CD14-positive monocyte (primary cell): ENCODE measurements around the gene PDE6B. TPM values are rescaled to one million over a fixed set of nuclear protein-coding genes. Genes with fewer than 3 reads are reported as not detected.
"Not testable (repeated sequence)": the region's sequence is repeated elsewhere in the genome, so short reads cannot be mapped to it uniquely, and the experiment has no call there.

Source experiments
- DNase-seq, 3 donors: peaks; one replicate each; pipeline ENCODE4 v3.0.0-alpha.2; 2011 to 2022
- H2AFZ ChIP-seq: 2 replicates; pipeline ENCODE4 v1.6.0; 2012; ENCODE audit warnings: mild to moderate bottlenecking, low read depth, low read length, inconsistent platforms; ENCODE audit not compliant: insufficient read depth, poor library complexity, severe bottlenecking
- H3K27ac ChIP-seq, 2 donors: 1 replicate in 1 of 2; 2 replicates in 1 of 2; pipeline ENCODE4 v1.5.1; 2012 to 2013; ENCODE audit warnings: low read length in 2 of 2, control low read depth in 1 of 2, inconsistent platforms in 1 of 2, low read depth in 1 of 2, mild to moderate bottlenecking in 1 of 2
- H3K27me3 ChIP-seq, 2 donors: one replicate each; pipeline versions ENCODE4 v1.6.0 to v1.6.1; 2011 to 2013; ENCODE audit warnings: low read length in 2 of 2; ENCODE audit not compliant: control insufficient read depth in 2 of 2, insufficient read depth in 2 of 2
- H3K36me3 ChIP-seq, 2 donors: replicated peaks in 1 of 2; 1 replicate in 1 of 2; 2 replicates in 1 of 2; pipeline versions ENCODE4 v1.5.1 to v1.6.1; 2012 to 2013; ENCODE audit warnings: low read length in 2 of 2, control low read depth in 1 of 2, inconsistent platforms in 1 of 2, mild to moderate bottlenecking in 1 of 2; ENCODE audit not compliant: insufficient read depth in 2 of 2, control insufficient read depth in 1 of 2
- H3K4me1 ChIP-seq, 2 donors: 1 replicate in 1 of 2; 2 replicates in 1 of 2; pipeline versions ENCODE4 v1.5.1 to v1.6.1; 2012 to 2013; ENCODE audit warnings: low read length in 2 of 2, control low read depth in 1 of 2, inconsistent platforms in 1 of 2, mild to moderate bottlenecking in 1 of 2, moderate library complexity in 1 of 2; ENCODE audit not compliant: insufficient read depth in 2 of 2, control insufficient read depth in 1 of 2
- H3K4me2 ChIP-seq: replicated peaks from 2 replicates; pipeline ENCODE3; 2012; ENCODE audit warnings: low read length, moderate library complexity, mild to moderate bottlenecking; ENCODE audit not compliant: poor library complexity, severe bottlenecking; ENCODE audit errors: extremely low read depth
- H3K4me3 ChIP-seq, 3 experiments: fragments of 200-600 bp in 1 of 3; sonication (generic) in 1 of 3; replicated peaks in 1 of 3; 1 replicate in 2 of 3; 2 replicates in 1 of 3; pipeline ENCODE4 v1.5.1; 2011 to 2013; ENCODE audit warnings: low read length in 3 of 3, mild to moderate bottlenecking in 3 of 3, control low read depth in 2 of 3, low read depth in 2 of 3, inconsistent platforms in 1 of 3, moderate library complexity in 1 of 3
- H3K79me2 ChIP-seq: 2 replicates; pipeline ENCODE4 v1.6.0; 2012; ENCODE audit warnings: mild to moderate bottlenecking, control low read depth, inconsistent platforms, low read length, moderate library complexity; ENCODE audit not compliant: insufficient read depth
- H3K9ac ChIP-seq: 2 replicates; pipeline ENCODE4 v1.6.0; 2017; ENCODE audit warnings: low read length, mild to moderate bottlenecking; ENCODE audit not compliant: insufficient read depth, poor library complexity, severe bottlenecking
- H3K9me3 ChIP-seq, 2 donors: replicated peaks in 1 of 2; 1 replicate in 1 of 2; 2 replicates in 1 of 2; pipeline versions ENCODE4 v1.5.1 to v1.6.1; 2012 to 2013; ENCODE audit warnings: low read length in 2 of 2, control low read depth in 1 of 2; ENCODE audit not compliant: control insufficient read depth in 1 of 2, insufficient read depth in 1 of 2
- H4K20me1 ChIP-seq: 2 replicates; pipeline ENCODE4 v1.6.0; 2012; ENCODE audit warnings: mild to moderate bottlenecking, low read length, control low read depth, moderate library complexity; ENCODE audit not compliant: insufficient read depth
- H3K27ac Mint-ChIP-seq, 7 donors: one replicate each; pipeline ENCODE4 v1.8.0; 2020; ENCODE audit warnings: mild to moderate bottlenecking in 7 of 7, mixed read lengths in 7 of 7, moderate library complexity in 6 of 7, inconsistent platforms in 2 of 7
- H3K27me3 Mint-ChIP-seq, 3 donors: one replicate each; pipeline ENCODE4 v1.8.0; 2021 to 2022; ENCODE audit warnings: low read depth in 3 of 3, mild to moderate bottlenecking in 3 of 3, mixed read lengths in 3 of 3, moderate library complexity in 3 of 3, inconsistent platforms in 1 of 3
- H3K36me3 Mint-ChIP-seq, 2 donors: one replicate each; pipeline ENCODE4 v1.8.0; 2020; ENCODE audit warnings: mixed read lengths in 2 of 2, inconsistent platforms in 1 of 2, mild to moderate bottlenecking in 1 of 2
- H3K4me1 Mint-ChIP-seq: one replicate; pipeline ENCODE4 v1.8.0; 2020; ENCODE audit warnings: mild to moderate bottlenecking, mixed read lengths
- H3K4me3 Mint-ChIP-seq, 2 donors: one replicate each; pipeline ENCODE4 v1.8.0; 2020; ENCODE audit warnings: mild to moderate bottlenecking in 2 of 2, mixed read lengths in 2 of 2, moderate library complexity in 1 of 2
- H3K9me3 Mint-ChIP-seq, 7 donors: one replicate each; pipeline ENCODE4 v1.8.0; 2020 to 2022; ENCODE audit warnings: mixed read lengths in 7 of 7, mild to moderate bottlenecking in 6 of 7, moderate library complexity in 6 of 7, inconsistent platforms in 2 of 7
- WGBS: methylation state at CpG from one replicate; pipeline ENCODE4 v1.1.5; 2013; ENCODE audit warnings: missing lambda C conversion rate; ENCODE audit not compliant: insufficient coverage; 5-methylcytosine and 5-hydroxymethylcytosine counted together
- intact Hi-C, 2 donors: fragments of 100-400 bp; cut with micrococcal nuclease; formaldehyde crosslinking; loops; one replicate each; pipeline versions ENCODE4 v1.15.0 to v1.15.1; 2023
- polyA plus RNA-seq, 3 donors: library from polyadenylated mRNA; depleted of rRNA in 1 of 3; unstranded in 2 of 3; stranded (reverse) in 1 of 3; fragments of 300-500 nt in 2 of 3; fragments of >200 nt in 1 of 3; fragmentation: Illumina TruSeq in 2 of 3; gene quantifications; 1 replicate in 2 of 3; 2 replicates in 1 of 3; pipeline ENCODE4 v1.2.3, GENCODE V29; 2012 to 2021
- TF ChIP-seq, protein P1 (sequence below): fragments of 200-600 bp; IDR thresholded peaks from one replicate; pipeline ENCODE4 v1.8.0; 2022; ENCODE audit warnings: antibody characterized with exemption, mild to moderate bottlenecking

PDE6B gene
- polyA plus RNA-seq, 3 donors = 3.7 to 6.3 (median 4.6) TPM

DNA sequence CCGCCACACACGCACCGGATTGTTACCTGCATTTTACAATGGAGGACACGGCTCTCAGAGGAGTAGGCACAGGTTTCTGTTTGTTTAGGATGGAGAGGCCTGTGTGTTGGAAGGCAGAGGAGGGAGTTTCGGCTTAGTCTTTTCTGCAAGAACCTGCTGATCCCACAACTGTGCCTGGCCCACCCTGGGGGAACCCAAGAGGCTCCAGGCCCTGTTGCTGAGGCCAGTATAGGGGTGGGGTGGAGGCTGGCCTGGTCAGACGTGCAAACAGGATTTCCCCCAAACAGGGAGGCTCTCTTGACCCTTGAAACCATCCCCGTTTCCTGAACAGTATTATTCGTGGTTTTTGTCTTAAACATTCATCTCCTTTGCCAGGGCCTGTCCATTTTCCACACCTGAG is 64.3 kb downstream of the PDE6B start:
- intact Hi-C loops = loop anchor here in 1 of 2 donors (2.0 to 10.0 kb wide), 4 partner anchors 15 to 893 kb away; partner anchors contain the start of genes GAK, PCGF3, TMEM175 and ZNF141
- Histone ChIP-seq H3K4me3 (peak overlapping the region; percentile 54 to 82 (median 73)), H3K4me2 (peak overlapping the region; percentile 86), H3K4me1 (peaks cover 42% of the 10 kb centered on the region in 2 donors), H3K36me3 (peaks cover 2 to 18% of the 10 kb centered on the region in 2 donors), H3K79me2 (peaks cover 35% of the 10 kb centered on the region), H4K20me1 (peaks cover 15% of the 10 kb centered on the region), H3K27me3 (no peaks in the 10 kb centered on the region), H3K9ac (peak overlapping the region; percentile 87), H3K27ac (peak overlapping the region; percentile 99), H2AFZ (peak overlapping the region; percentile 97), H3K9me3 (no peaks in the 10 kb centered on the region)
- Mint-ChIP-seq H3K27ac (peak overlapping the region; percentile 78 to 98 (median 82)), H3K9me3 (peaks cover 0 to 3% (median 0%) of the 10 kb centered on the region in 7 donors), H3K27me3 (peaks cover 4 to 14% (median 10%) of the 10 kb centered on the region in 3 donors), H3K4me1 (peaks cover 40% of the 10 kb centered on the region), H3K4me3 (peak overlapping the region; percentile 73 to 86), H3K36me3 (peaks cover 11 to 12% of the 10 kb centered on the region in 2 donors)
- 80% methylated on average over 5 of the region's 8 CpGs for WGBS
- TF ChIP-seq, protein P1, sequence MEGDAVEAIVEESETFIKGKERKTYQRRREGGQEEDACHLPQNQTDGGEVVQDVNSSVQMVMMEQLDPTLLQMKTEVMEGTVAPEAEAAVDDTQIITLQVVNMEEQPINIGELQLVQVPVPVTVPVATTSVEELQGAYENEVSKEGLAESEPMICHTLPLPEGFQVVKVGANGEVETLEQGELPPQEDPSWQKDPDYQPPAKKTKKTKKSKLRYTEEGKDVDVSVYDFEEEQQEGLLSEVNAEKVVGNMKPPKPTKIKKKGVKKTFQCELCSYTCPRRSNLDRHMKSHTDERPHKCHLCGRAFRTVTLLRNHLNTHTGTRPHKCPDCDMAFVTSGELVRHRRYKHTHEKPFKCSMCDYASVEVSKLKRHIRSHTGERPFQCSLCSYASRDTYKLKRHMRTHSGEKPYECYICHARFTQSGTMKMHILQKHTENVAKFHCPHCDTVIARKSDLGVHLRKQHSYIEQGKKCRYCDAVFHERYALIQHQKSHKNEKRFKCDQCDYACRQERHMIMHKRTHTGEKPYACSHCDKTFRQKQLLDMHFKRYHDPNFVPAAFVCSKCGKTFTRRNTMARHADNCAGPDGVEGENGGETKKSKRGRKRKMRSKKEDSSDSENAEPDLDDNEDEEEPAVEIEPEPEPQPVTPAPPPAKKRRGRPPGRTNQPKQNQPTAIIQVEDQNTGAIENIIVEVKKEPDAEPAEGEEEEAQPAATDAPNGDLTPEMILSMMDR = no peak
- DNase-seq = no peak

DNA sequence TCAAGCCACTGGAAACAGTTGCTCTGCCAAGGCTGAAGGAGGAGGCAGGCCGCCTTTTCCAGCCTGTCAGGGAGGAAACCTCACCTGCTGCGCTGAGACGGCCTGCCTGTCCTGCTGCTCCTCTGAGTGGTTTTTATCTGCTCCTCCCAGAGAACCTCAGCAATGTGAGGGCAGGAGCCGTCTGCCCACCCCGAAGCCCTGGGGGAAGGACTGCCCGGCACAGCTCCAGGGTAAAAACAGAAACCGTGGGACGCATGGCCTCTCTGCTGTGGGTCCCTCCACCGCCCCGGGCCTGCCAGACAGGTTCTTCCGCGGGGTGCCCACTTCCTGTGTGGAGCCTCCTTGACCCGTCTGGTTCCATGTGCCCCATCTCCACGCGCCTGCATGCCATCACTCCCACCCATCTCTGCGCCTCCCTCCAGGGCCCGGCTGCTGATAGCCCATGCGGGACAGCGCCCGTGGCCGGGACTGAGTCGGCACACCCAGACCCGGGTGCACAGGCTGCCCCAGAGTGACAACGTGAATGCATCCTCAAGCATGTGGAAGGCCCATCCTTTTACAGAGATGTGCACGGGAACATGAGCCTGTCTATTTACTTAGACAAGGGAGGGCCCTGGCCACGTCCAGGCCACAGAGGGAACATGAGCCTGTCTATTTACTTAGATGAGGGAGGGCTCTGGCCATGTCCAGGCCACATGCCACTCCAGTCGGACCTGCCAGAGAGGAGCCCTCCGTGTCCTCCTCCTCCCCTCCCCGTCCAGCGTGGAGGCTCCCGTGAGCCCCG is 67.6 kb downstream of the PDE6B start:
- no peak overlapping the region for H3K9ac ChIP-seq
- H4K20me1 ChIP-seq = no peaks in the 10 kb centered on the region
- 70% methylated on average over 24 of the region's 32 CpGs for WGBS
- Mint-ChIP-seq H3K9me3 (peaks cover 0 to 3% (median 0%) of the 10 kb centered on the region in 7 donors), H3K36me3 (no peaks in the 10 kb centered on the region), H3K4me3 (peak overlapping the region in 1 of 2 donors; percentile 39), H3K27ac (peak overlapping the region in 1 of 7 donors; percentile 38), H3K4me1 (peaks cover 22% of the 10 kb centered on the region), H3K27me3 (peaks cover 11 to 24% (median 20%) of the 10 kb centered on the region in 3 donors)
- H3K4me2 ChIP-seq = no peak overlapping the region
- H3K4me1 ChIP-seq = peaks cover 24 to 25% of the 10 kb centered on the region in 2 donors
- no peak overlapping the region for H3K4me3 ChIP-seq
- TF ChIP-seq, protein P1 = no peak
- H3K9me3 ChIP-seq = no peaks in the 10 kb centered on the region
- H2AFZ ChIP-seq = no peak overlapping the region
- intact Hi-C loops = loop anchor here in 1 of 2 donors (10.0 kb wide), 1 partner anchor 242 kb away; the partner anchor contains the start of genes GAK and TMEM175
- DNase-seq = no peak
- no peaks in the 10 kb centered on the region for H3K27me3 ChIP-seq
- H3K27ac ChIP-seq = no peak overlapping the region
- H3K36me3 ChIP-seq = no peaks in the 10 kb centered on the region
- peaks cover 20% of the 10 kb centered on the region for H3K79me2 ChIP-seq

DNA sequence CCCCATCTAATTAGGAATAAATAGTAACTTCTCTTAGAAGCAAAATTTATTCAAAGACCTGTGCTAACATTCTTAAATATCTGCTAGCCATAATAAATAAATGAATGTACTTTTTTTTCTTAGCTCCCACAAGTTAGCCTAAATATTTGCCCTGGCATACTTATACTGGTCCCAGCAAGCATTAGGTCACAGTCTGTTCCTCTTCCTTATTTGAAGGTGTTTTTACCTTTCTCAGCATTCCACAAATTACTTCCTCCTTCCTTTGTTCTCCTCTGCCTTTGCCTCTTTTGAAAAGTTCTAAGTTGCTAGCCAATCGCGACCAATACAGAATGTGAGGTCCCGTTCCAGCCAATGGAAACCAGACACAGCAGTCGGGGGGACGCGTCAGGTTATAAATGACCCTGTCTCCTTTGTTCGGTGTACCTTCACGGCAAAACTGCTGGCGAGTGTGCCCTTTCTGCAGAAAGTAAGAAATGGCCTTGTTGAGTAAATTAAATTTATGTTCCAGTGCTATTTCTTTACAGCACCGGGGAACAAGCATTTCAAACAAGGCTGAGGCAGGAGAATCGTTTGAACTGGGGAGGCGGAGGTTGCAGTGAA is 69.1 kb downstream of the PDE6B start:
- not testable (repeated sequence) for H2AFZ ChIP-seq, H3K27ac Mint-ChIP-seq, H3K36me3 Mint-ChIP-seq, H3K4me2 ChIP-seq, DNase-seq, H3K9ac ChIP-seq, H3K9me3 Mint-ChIP-seq, H3K4me3 ChIP-seq, H3K27ac ChIP-seq, H3K4me3 Mint-ChIP-seq, H3K27me3 ChIP-seq, H3K36me3 ChIP-seq, H3K9me3 ChIP-seq, H4K20me1 ChIP-seq, H3K79me2 ChIP-seq
- H3K4me1 Mint-ChIP-seq = peaks cover 21% of the 10 kb centered on the region
- H3K27me3 Mint-ChIP-seq = peaks cover 11 to 24% (median 20%) of the 10 kb centered on the region in 3 donors
- 88% methylated on average over 3 of the region's 12 CpGs for WGBS
- peaks cover 21 to 22% of the 10 kb centered on the region in 2 donors for H3K4me1 ChIP-seq
- intact Hi-C loops = loop anchor here in 1 of 2 donors (10.0 kb wide), 1 partner anchor 240 kb away; the partner anchor contains the start of genes GAK and TMEM175
